Type B pancreatic cell (in vitro differentiated cells): ENCODE measurements around the gene PKNOX2. TPM values are rescaled to one million over a fixed set of nuclear protein-coding genes. Genes with fewer than 3 reads are reported as not detected.

Experiments used
- DNase-seq: peaks from one replicate; pipeline ENCODE4 v3.0.0; 2021; ENCODE audit warnings: mixed read lengths; ENCODE audit not compliant: unreplicated experiment; ENCODE audit errors: extremely low spot score
- H3K27ac Mint-ChIP-seq: 2 replicates; pipeline ENCODE4 v1.8.0; 2021; ENCODE audit warnings: mild to moderate bottlenecking, mixed read lengths
- H3K27me3 Mint-ChIP-seq: 2 replicates; pipeline ENCODE4 v1.8.0; 2021; ENCODE audit warnings: mixed read lengths
- H3K36me3 Mint-ChIP-seq: 2 replicates; pipeline ENCODE4 v1.8.0; 2021; ENCODE audit warnings: mixed read lengths
- H3K4me1 Mint-ChIP-seq: one replicate; pipeline ENCODE4 v1.8.0; 2021; ENCODE audit warnings: mixed read lengths; ENCODE audit not compliant: unreplicated experiment
- H3K4me3 Mint-ChIP-seq: 2 replicates; pipeline ENCODE4 v1.8.0; 2021; ENCODE audit warnings: mild to moderate bottlenecking, mixed read lengths
- H3K9me3 Mint-ChIP-seq: 2 replicates; pipeline ENCODE4 v1.8.0; 2021; ENCODE audit warnings: mixed read lengths
- total RNA-seq: library from RNA; stranded (reverse); gene quantifications from 2 replicates; pipeline ENCODE4 v1.2.1, GENCODE V29; 2021; ENCODE audit warnings: low replicate concordance
- TF ChIP-seq, protein P1 (sequence below): fragments of 200-600 bp; sonication (generic); conservative IDR thresholded peaks from 2 replicates; pipeline ENCODE4 v1.5.0; 2021; ENCODE audit warnings: antibody characterized with exemption, mild to moderate bottlenecking

Gene PKNOX2
- total RNA-seq, 1 donor from 2014 or later = 15.3 TPM

DNA sequence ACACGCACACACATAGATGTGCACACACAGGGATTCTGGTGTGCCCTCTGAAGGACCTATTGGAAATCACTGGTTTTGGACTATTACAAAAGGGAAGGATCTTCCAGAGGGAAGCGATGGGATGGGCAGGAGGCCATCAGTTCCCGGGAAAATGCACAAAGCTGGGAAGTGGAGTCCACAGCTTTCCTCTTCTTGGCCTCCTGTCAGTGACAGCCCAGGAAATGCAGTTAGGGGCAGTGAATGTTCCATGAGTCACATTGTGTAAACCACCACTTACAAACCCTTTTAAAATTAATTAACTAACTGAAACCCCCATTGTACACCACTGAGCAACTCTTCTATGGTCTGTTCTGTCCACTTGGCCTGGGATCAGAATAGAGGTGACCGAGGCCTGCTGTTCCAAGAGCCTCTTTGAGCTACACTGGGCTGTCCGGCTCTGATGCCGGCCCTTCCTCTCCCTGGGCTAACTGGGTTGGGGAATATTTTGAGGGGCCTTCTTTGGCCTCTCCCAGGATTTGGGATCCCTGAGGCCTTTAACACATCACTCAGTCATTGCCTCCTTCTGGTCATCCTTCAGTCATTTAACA lies 193.8 kb downstream of the PKNOX2 start:
- peaks cover 41% of the 10 kb centered on the region for H3K4me1 Mint-ChIP-seq
- H3K27me3 Mint-ChIP-seq = peaks cover 5% of the 10 kb centered on the region
- no peak for DNase-seq
- no peaks in the 10 kb centered on the region for H3K9me3 Mint-ChIP-seq
- peaks cover 5% of the 10 kb centered on the region for H3K36me3 Mint-ChIP-seq
- TF ChIP-seq, protein P1, sequence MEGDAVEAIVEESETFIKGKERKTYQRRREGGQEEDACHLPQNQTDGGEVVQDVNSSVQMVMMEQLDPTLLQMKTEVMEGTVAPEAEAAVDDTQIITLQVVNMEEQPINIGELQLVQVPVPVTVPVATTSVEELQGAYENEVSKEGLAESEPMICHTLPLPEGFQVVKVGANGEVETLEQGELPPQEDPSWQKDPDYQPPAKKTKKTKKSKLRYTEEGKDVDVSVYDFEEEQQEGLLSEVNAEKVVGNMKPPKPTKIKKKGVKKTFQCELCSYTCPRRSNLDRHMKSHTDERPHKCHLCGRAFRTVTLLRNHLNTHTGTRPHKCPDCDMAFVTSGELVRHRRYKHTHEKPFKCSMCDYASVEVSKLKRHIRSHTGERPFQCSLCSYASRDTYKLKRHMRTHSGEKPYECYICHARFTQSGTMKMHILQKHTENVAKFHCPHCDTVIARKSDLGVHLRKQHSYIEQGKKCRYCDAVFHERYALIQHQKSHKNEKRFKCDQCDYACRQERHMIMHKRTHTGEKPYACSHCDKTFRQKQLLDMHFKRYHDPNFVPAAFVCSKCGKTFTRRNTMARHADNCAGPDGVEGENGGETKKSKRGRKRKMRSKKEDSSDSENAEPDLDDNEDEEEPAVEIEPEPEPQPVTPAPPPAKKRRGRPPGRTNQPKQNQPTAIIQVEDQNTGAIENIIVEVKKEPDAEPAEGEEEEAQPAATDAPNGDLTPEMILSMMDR = no peak
- H3K27ac Mint-ChIP-seq = no peak overlapping the region
- no peak overlapping the region for H3K4me3 Mint-ChIP-seq

DNA sequence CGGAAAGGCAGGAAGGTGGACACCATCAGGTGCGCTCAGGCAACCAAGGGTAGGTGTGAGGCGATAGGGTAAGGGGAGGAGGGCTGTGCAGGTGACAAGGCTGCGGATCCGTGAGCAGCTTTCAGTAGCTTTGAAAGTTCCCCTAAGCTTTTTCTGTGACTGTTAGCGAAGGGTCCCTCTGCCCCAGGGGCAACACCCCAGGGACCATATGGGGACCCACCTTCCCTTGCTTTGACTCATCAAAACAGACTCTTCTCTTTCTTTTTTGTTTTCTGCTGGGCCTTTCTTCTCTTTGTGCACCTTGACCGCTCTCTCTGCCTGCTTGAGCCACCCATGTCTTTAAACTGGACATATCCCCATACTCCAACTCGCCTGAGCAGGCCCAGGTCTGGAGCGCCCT lies 194.6 kb downstream of the PKNOX2 start:
- Mint-ChIP-seq H3K27me3 (peaks cover 5% of the 10 kb centered on the region), H3K4me1 (peaks cover 43% of the 10 kb centered on the region), H3K36me3 (peaks cover 5% of the 10 kb centered on the region), H3K4me3 (no peak overlapping the region), H3K9me3 (no peaks in the 10 kb centered on the region), H3K27ac (no peak overlapping the region)
- TF ChIP-seq, protein P1 = no peak
- DNase-seq = no peak

DNA sequence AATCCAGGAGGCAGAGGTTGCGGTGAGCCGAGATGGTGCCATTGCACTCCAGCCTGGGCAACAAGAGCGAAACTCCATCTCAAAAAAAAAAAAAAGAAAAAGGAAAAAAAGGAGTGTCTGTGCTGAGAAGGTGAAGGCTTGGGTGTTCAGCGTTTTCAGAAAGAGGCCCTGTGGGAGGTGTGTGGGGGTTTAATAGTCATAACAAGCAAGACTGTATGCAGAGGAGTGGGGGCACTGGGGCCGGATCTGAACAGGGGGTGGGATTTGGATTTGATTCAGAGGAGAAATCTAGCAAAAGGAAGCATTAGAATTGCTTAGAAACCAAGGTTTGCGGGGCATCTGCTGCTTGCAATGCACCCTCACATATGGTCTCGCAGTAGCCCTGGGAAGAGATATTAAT lies 195.5 kb downstream of the PKNOX2 start:
- no peak for DNase-seq
- peaks cover 49% of the 10 kb centered on the region for H3K4me1 Mint-ChIP-seq
- H3K27ac Mint-ChIP-seq = no peak overlapping the region
- peaks cover 5% of the 10 kb centered on the region for H3K36me3 Mint-ChIP-seq
- H3K4me3 Mint-ChIP-seq = no peak overlapping the region
- TF ChIP-seq, protein P1 = no peak
- H3K9me3 Mint-ChIP-seq = no peaks in the 10 kb centered on the region
- peaks cover 5% of the 10 kb centered on the region for H3K27me3 Mint-ChIP-seq

DNA sequence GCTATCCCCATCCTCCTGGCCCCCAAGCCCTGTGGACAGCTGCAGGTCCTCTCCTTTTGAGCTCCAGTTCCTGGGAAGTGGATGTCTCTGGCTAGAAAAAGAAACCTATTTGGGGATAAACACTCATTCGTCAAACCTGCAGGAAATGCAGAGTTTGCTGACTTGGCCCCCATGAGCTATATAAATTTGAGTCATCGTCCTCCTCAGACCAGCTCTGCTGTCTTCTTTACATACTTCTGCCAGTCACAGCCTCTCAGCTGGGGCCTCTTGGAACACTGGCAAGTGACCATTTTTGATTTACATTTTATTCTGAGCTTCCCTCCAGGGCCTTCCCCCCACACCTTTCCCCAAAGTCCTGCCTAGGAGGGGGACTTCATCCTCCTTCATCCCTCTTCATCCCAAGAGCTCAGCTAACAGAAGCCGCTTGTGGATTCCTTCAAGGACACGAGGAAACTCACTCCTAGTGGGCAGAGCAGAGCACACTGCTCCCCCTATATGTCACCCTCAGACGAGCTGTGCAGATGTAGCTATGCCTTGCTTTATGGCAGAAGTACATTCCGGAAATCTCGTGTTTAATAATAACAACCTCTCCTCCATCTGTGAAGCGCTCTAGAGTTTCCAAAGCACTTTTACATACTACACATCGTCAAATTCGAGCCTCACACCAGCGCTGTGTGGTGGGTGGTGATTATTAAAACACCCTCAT lies 199.7 kb downstream of the PKNOX2 start:
- Mint-ChIP-seq H3K9me3 (no peaks in the 10 kb centered on the region), H3K4me3 (no peak overlapping the region), H3K27ac (peak overlapping the region; percentile 27), H3K4me1 (peaks cover 13% of the 10 kb centered on the region), H3K27me3 (peaks cover under 1% of the 10 kb centered on the region), H3K36me3 (peaks cover 5% of the 10 kb centered on the region)
- no peak for DNase-seq
- TF ChIP-seq, protein P1 = peak; percentile 33

DNA sequence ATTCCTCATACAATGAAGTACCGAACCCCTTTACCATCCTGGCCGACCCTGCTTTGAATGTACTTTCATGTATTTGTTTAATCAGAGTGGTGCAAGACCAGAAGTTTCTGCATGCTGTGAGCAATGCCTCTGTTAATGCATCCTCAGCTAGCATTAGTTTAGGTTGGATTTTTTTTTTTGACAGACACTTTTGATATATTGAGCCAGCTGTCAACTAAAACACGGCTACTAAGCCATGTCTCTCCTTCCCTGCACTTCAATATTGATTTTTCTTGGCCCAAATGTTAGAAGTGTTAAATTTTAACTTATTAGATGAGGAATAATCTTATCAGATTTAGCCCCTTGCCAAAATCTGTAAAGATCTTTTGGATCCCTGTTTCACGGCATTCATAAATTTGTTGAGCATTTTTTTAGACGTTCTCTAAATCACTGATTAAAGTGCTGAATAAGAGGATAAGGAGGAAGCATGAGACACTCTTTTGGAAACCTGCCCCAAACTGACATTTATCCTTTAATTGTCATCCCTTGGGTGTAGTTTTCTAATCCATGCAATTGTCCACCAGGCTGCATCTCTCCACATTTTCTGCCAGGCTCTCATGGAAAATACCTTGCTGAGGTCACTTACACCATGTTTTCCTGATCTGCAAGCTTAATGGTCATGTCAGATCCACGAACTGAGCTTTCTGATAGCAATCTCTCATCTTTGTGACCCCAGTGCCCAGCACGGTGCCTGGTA lies 200.8 kb downstream of the PKNOX2 start:
- TF ChIP-seq, protein P1 = no peak
- Mint-ChIP-seq H3K36me3 (peaks cover 6% of the 10 kb centered on the region), H3K27me3 (peaks cover 4% of the 10 kb centered on the region), H3K27ac (no peak overlapping the region), H3K9me3 (no peaks in the 10 kb centered on the region), H3K4me1 (peaks cover 15% of the 10 kb centered on the region), H3K4me3 (no peak overlapping the region)
- DNase-seq = no peak
